Stimulated activated CD8-positive, alpha-beta memory T cell treated with anti-CD3 and anti-CD28 coated beads, Interleukin-15, amount 100 ng/mL, for 4 hours (primary cell): ENCODE data around the gene RPL28.
A peak's percentile ranks its signal among the peaks of the same experiment; 100 is the strongest.

Experiments
- DNase-seq, 2 donors: peaks; one replicate each; pipeline ENCODE4 v3.0.0-alpha.2; 2020; ENCODE audit warnings: low read depth in 2 of 2

The RPL28 gene

GRCh38 chr19:55373306-55373992 is 12.3 kb upstream of the RPL28 start:
- no peak for DNase-seq

- no peak for DNase-seq
Observed at GRCh38 chr19:55373993-55374757, 11.6 kb upstream of the RPL28 start.

- no peak for DNase-seq
Observed at GRCh38 chr19:55376241-55376933, 9.3 kb upstream of the RPL28 start, which contains the start of gene TMEM190. TMEM190 (plus strand) TSS chr19:55376826; CDS start chr19:55376854, 28 bp downstream.

- no peak for DNase-seq
Observed at GRCh38 chr19:55377356-55378131, 8.2 kb upstream of the RPL28 start.

- no peak for DNase-seq
Observed at GRCh38 chr19:55379174-55379573, 6.6 kb upstream of the RPL28 start.

GRCh38 chr19:55382013-55382412 is 3.7 kb upstream of the RPL28 start:
- no peak for DNase-seq

GRCh38 chr19:55382522-55383054 is 3.1 kb upstream of the RPL28 start:
- no peak for DNase-seq

GRCh38 chr19:55383279-55384130 is 2.2 kb upstream of the RPL28 start:
- no peak for DNase-seq

GRCh38 chr19:55384131-55384919 is 1.4 kb upstream of the RPL28 start, which contains the start of gene TMEM238:
TMEM238 (minus strand) TSS chr19:55384292; CDS start chr19:55384259, 33 bp downstream.
- DNase-seq = no peak

GRCh38 chr19:55384920-55385723 is 610 bp upstream of the RPL28 start:
- DNase-seq = peak; percentile 83 to 89

- DNase-seq = no peak
Observed at GRCh38 chr19:55386493-55386971, 800 bp downstream of the RPL28 start.

GRCh38 chr19:55387736-55388497 is 2.2 kb downstream of the RPL28 start:
- no peak for DNase-seq

- DNase-seq = no peak
Observed at GRCh38 chr19:55389386-55390317, 3.9 kb downstream of the RPL28 start.

GRCh38 chr19:55390461-55390880 is 4.7 kb downstream of the RPL28 start:
- DNase-seq = no peak

- no peak for DNase-seq
Observed at GRCh38 chr19:55391191-55391670, 5.5 kb downstream of the RPL28 start.
